GM19193 (cell line): ENCODE results near the gene ZCCHC24.

Source experiments
- POLR2A ChIP-seq: IDR thresholded peaks from 4 replicates; pipeline ENCODE4 v1.6.1; 2011; ENCODE audit not compliant: insufficient read depth, insufficient read length; ENCODE audit errors: extremely low read depth

ZCCHC24 gene

DNA sequence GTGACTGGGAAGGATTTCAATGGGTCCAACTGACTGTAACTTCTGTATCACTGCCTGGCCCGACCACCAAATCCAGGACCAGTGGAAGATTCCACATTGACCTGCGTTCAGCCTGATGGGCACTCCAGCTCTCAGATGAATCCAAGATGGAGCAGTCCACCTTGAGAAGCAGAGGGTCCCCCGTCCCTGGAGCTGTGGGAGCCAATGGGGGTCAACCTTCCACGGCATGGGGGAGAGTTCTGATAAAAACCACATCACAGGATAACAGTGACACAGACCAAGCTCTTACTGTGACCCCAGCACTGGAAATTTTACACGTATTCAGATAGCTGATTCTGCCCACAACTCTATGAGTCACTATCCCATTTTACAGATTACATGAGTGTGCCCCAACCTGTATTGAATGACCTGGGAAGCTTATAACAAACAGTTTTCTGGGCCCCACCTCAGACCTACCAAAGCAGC lies 11.2 kb downstream of the ZCCHC24 start:
- no peak for TF ChIP-seq POLR2A

DNA sequence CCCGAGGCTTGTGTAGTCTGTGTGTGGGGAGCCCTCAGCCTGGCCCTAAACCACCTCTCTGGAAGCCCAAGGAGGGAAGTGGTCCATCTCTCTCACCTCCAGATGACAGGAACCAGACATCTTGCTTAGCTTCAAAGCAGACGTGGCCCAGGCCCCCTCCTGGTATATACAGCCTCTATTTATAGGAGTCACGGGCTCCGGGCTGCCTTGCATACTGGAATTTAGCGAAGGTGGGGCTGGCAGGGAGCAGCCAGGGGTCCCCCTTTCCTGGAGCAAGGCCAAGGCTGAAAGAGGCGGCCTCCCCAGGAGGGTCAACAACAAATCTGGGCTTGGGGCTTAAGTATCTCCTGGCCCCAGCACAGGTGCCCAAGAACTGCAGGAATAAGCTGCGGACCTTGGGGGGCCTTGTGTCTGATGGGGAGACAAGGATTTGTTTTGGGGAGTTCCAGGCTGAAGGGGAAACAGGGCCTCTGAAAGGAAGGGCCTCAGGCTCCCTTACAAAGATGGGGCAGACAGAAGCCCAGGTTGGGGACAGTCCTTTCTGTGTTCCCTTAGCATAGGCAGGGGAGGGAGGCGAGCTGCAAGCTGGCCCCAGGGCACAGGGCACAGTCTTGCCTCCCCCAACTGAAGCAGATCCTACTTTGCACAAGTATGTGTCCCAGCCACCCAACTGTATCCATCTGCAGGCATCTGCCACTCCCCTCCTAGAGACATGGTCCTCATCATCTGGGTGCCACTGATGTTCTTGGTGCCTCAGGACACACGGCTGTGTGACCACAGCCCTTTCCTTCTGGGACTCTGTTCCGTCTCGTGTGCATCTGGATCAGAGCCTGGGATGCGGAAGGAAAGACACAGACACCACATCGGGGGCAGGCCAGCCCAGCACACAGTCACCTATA lies 11.9 kb downstream of the ZCCHC24 start:
- TF ChIP-seq POLR2A, result no peak

DNA sequence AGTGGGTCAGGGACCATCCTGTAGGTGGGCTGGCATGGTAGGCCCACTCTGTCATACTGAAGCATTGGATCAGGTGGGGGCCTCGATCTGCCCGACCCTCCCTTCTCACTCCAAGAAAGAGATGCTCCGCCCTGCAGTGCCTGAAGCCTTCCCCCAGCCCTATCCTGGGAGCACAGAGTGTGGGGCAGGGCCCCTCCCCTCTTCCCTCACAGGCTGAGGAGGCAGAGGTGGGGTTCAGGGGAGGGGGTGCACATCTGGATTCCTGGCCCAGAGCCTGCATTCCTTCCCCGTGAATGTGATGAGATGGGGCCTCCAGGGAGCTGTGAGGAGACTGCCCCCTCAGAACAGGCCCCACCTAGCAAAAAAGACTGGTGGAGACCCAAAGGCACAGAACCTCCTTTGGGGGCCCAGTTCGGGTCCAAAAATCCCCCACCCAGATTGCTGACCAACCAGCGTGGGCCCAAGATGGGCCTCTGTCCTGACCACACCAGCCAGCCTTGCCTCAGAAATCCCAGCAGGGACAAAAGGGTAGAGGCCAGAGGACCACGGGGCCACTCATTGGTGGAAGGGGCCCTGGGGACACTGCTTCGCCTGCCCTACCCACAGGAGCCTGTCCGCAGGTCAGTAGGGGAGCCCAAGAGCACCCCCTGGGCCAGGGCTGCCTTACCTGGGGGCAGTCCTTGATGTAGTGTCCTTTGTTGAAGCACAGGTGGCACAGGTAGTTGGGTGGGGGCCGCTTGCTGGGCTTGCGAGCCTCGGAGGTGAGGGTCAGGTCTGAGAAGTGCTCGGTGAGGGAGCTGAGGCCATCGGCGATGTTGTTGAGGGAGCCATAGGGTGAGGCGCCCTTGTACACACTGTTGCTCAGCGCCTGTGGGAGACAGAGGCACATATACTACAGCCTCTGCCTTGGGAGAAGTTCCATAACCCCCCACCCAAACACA lies 13.3 kb downstream of the ZCCHC24 start:
- TF ChIP-seq POLR2A, result no peak

DNA sequence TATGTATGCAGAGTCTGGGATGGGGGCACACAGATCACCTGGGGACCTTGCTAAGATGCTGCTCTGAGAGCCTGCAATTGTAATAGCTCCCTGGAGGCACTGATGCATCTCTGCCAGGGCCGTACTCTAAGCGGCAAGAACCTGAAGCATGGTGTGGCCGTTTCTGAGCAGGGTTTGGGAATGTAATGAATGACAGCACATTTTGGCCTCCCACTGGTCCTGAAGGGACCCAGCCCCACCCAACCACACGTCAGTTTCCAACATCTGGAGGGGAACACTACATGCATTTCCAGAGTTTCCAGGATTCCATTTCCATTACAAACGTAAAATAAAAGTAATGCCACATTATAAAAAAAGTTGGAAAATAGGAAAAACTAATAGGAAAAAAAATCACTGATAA lies 14.0 kb downstream of the ZCCHC24 start:
- no peak for TF ChIP-seq POLR2A

DNA sequence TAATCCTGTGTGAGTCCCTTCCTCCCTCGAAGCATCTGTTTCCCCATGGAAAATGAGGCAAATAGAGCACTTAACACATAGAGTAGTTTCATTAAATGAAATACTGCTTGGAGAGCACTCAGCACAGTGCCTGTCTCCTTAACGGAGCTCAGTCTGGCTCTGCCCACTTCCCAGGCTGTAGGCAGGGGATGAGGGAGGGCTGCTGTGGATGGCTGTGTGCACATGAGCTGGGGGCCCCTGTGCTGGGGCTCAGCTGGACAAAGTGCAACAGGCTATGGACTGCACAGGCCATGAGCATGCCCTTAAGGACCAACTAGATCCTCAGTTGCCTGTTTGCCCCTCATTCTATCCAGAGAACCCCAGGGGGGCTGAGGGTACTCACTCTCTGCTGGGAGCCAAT lies 14.5 kb downstream of the ZCCHC24 start:
- TF ChIP-seq POLR2A, result no peak

DNA sequence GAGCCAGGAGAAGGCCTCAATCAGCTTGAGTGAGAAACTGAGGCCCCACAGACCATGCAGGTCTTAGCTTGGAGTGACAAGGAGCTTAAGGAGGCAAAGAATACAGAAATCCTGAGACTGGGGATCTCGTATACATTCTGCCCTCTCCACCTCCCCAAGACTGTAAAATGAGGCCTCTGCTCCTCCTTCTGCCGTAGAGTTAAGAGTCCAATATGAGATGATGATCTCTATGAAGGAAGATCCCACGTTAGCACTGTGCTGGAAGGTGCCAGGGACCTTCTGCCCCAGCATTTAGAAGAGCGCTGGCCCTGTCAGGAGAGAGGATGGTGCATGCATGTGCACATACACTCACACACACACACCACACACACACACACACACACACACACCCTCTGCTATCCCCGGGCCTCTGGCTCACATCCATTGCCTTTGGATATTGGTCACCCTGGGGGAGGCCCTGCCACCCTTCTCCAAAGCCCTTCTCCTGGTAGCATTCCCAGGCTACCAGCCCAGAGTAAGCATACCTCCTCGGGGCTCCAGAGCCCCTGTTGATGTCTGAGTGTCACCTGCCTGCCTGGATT lies 15.0 kb downstream of the ZCCHC24 start:
- TF ChIP-seq POLR2A, result no peak

DNA sequence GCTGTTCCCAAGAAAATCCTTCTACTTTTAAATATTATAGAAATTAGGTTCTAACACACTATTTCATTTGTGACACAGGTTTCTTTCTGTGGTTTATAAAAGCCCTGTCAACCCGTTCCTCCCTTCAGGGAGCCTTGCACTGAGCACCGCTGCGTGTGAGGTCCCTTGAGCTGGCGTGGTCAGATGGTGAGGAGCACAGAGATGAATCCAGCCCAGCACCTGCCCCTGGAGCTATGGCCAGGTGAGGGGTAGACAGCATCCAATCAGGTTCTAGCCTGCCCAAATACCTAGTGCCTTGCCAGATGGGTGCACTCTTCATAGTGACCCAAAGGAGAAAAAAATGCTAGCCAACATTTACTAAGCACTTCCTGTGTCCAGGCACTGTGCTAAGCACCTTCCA lies 15.7 kb downstream of the ZCCHC24 start:
- TF ChIP-seq POLR2A, result no peak

DNA sequence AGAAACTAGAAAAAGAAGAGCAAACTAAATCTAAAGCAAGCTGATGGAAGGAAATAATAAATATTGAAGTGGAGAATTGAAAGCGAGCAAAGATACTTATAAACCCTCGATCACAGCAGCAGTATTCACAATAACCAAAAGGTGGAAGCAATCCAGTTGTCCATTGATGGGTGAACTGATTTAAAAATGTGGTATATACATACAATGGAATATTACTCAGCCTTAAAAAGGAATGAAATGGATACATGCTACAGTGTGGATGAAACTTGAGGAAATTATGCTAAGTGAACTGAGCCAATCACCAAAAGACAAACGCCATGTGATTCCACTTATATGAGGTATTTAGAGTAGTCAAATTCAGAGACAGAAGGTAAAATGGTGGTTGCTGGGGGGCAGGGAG lies 17.5 kb downstream of the ZCCHC24 start:
- TF ChIP-seq POLR2A, result no peak

DNA sequence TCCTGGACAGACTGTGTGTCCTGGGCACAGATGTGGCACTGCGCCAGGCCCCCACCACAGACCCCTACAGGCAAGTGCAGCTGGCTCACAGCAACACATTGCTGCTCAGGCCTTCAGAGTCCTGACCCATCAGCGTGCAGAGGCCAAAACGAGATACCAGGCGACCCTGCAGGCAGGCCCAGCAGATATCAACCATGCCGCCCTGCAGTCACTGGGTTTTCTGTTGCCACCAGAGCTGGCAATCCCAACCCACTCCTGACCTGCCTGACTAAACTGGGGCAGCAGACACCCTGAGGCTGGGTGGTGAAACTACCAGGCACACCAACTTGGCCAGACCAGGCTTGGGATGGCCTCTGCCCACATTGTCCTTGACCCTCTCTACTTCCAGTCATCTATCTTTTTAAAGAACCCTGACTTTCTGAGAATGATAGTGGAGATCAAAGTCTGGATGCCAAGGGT lies 20.3 kb downstream of the ZCCHC24 start:
- TF ChIP-seq POLR2A, result no peak

DNA sequence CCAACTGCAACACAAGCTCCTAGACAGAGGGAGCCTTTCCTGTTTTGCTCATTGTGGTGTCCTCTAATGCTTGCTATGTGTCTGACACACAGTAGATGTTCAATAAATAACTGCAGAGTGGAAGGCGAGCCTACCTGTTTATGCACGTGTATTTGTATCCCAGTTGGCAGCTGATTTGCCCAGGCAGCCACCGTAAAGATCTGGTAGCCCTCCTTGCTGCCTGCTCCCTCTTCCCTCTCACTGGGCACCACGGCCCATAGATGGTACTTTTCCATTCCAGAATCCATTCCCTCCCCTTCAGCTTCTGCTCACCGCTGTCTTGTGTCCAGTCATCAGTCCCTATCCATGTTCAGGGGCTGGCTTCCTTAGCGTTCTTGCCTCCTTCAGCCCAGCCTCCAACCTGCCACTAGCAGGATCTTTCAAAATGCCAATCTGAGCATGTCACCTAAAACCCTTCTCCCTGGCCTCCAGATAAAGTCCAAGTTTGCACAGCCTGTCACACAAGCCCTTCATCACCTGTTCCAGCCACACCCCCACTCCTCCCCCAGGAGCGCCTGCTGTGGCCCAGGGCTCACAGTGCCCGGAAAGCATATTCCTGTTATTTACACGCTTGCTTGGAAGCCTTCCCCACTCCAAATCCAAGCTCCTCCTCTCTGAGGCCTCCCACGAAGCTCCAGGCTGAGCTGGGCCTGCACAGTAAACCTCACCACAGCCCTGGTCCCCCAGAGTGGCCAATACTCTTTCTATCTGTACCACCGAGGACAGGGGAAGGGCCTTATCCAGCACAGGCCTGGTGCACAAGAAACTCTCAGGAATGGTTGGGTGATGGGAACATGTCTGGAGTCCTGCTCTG lies 21.0 kb downstream of the ZCCHC24 start:
- TF ChIP-seq POLR2A, result no peak

DNA sequence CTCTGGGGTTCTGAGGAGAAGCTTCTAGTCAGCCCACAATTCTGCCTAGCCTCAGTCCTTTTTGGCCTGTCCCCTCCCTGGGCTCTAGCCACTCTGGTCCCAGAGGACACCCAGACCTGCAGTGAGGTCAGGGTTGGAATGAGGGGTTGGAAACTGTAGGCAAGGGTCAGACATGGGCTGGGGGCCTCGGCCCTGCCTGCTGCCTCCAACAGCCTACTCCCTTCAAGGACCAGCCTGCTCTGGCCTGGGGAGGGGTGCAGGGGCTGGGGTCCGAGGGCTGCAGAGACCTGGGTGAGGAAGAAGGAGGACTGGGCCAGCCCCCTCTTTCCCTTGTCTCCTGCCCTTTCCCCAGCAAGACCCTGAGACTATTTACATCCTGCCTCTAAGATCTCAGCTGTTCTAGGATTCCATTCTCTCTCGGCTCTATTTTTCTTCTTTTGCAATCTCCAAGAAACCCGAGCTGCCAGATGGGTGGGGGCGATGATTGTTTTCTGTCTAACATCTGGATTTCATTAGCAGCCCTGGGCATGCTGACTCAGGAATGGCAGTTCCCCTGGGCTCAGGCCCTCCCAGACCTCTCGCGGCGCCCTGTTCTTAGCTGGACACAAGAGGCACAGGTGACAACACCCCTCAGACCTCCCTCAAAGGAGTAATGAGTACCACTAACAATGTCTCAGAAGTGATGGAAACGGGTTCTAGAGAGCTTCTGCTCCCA lies 23.1 kb downstream of the ZCCHC24 start:
- TF ChIP-seq POLR2A, result no peak

DNA sequence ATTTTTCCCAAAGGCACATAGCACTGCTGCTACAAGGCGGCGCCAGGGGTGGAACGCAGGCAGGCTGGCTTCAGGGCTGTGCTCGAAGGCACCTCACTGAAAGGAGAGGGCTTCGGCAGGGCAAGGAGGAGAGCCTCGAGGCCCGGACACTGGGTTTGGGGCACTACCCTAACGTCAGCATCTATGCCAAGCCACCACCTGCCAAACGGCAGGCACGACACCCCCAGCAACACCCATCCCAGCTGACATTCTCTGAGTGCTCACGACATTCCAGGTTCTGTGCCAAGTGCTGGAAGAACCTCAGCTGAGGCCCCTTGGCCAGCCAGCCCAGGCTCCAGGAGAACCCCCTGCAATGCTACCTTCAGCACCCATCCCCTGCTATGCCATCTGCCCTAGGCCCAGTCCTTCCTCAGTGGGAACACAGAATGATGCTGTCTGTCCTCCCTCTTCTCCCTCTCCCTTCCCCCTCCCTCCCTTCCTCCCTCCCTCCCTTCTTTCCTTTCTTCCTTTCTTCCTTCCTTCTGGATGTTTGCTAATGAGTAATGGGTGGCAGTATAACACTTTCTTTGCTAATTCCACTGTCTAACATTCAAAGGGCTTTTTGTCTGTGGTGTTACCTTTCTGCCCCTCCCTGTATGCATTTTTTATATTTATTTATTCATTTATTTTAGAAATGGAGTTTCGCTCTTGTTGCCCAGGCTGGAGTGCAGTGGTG lies 24.3 kb downstream of the ZCCHC24 start:
- no peak for TF ChIP-seq POLR2A
